GM12801 (cell line): ENCODE data around the gene SPINK4.

Experiments used
- TF ChIP-seq, protein P1 (sequence below): IDR thresholded peaks from one replicate; pipeline ENCODE4 v1.5.1; 2011; ENCODE audit warnings: control low read depth; ENCODE audit not compliant: insufficient read length; ENCODE audit errors: extremely low read depth

Gene SPINK4

DNA sequence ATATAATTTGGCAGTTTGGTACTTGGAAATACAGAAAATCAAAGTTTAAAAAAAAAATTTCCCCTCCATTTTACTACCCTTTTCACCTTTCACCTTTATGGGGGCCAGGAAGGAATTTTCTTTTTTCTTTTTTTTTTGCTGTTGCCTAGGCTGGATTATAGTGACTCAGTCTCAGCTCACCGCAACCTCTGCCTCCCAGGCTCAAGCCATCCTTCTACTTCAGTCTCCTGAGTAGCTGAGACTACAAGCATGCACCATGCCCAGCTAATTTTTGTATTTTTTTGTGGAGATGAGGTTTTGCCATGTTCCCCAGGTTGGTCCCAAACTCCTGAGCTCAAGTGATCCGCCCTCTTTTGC is 34.0 kb downstream of the SPINK4 start:
- TF ChIP-seq, protein P1, sequence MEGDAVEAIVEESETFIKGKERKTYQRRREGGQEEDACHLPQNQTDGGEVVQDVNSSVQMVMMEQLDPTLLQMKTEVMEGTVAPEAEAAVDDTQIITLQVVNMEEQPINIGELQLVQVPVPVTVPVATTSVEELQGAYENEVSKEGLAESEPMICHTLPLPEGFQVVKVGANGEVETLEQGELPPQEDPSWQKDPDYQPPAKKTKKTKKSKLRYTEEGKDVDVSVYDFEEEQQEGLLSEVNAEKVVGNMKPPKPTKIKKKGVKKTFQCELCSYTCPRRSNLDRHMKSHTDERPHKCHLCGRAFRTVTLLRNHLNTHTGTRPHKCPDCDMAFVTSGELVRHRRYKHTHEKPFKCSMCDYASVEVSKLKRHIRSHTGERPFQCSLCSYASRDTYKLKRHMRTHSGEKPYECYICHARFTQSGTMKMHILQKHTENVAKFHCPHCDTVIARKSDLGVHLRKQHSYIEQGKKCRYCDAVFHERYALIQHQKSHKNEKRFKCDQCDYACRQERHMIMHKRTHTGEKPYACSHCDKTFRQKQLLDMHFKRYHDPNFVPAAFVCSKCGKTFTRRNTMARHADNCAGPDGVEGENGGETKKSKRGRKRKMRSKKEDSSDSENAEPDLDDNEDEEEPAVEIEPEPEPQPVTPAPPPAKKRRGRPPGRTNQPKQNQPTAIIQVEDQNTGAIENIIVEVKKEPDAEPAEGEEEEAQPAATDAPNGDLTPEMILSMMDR, result no peak

DNA sequence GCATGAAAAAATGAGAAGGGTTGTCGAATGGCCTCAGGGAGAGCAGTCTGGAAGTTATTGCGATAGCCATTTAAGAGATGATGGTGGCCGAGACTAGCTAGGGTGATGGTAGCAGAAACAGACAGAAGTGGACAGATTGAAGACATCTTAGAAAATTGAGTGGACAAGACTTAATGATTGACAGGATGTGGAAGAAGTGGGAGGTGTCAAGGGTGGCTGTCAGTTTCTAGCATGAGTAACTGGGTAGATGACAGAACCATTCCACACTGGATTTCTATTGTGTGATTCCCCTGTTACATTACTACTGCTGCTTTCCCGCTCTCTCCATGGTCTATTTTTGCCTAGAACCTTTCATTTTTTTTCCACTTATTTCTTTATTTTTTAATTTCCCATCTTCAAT is 37.5 kb downstream of the SPINK4 start:
- TF ChIP-seq, protein P1, result no peak

DNA sequence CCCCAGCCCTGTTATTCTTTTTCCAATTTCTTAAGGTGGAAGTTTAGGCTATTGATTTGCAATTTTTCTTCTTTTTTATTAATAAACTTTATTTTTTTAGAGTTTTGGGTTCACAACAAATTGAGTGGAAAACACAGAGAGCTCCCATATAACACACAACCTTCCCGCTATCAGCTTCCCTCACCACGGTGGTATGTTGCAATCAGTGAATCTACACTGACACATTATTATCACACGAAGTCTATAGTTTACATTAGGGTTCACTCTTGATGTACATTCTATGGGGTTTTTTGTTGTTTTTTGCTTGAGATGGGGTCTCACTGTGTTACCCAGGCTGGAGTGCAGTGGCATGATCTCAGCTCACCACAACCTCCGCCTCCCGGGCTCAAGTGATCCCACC is 45.5 kb downstream of the SPINK4 start:
- TF ChIP-seq, protein P1, result no peak

DNA sequence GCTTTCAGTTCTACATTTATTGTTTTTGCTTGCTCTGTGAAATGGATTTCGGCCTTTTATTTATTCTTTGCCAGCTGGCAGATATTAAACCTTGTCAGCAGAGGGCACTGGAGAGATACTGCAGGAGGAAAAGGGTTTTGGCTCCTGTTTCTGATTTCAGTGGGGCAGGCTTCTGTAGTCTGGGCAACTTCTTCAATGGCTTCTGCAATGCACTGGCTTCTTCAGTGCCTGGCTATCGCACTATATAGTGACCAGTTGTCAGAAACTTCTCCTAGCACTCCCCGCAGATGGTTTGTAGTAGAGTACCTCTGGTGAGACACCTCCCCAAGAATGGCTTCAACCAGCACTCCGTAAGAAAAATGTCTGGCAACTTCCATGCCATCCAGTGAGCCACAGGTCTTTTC is 47.1 kb downstream of the SPINK4 start:
- TF ChIP-seq, protein P1, result no peak

DNA sequence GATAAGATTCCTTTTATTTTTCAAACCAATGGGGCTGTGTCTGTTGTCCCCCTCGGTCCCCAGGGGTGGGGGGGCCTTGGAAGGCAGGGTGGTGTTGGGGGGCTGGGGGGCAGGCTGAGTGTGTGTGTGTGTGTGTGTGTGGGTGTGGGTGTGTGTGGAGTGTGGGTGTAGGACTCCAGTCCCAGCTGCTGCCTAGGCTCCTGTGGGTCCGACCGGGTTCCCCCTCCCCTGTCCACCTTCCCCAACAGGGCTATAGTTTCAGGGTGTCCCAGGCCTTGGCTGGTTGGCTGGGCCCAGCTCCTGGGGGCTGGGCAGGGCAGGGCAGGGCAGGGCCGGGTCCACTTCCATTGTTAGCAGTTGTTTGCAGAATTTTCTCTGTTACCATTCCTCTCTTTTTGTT is 48.3 kb downstream of the SPINK4 start:
- TF ChIP-seq, protein P1, result no peak

DNA sequence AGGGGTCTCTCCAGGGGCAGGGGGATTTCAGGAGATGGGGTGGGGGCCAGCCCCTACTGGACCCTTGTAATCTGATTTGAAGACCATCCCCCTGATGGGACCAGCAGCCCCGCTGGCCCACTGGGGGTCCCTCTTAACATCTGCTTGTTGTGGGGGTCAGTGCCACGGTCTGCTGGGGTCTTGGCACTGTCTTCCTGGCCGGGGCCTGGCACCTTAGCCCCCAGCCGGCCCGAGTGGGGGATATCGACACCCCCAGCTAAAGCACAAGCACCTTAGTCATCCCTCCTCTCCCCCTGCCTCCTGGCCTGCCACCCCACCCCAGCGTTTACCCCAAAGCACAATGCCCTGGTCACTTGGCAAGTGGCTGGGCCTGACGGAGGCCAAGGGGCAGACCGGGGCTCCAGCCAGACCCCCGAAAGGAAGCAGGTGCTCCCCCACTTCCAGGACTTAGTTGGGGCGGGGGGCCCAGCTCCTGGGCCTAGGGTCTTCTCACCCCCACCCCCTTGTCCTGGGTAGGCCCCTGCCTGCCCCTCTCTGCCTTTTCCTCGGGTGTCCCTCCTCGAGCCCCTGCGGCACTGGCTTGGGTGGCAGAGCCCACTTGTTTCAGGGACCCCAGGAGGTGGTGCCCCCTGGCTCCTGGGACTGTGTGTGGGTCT is 49.0 kb downstream of the SPINK4 start:
- TF ChIP-seq, protein P1, result no peak

DNA sequence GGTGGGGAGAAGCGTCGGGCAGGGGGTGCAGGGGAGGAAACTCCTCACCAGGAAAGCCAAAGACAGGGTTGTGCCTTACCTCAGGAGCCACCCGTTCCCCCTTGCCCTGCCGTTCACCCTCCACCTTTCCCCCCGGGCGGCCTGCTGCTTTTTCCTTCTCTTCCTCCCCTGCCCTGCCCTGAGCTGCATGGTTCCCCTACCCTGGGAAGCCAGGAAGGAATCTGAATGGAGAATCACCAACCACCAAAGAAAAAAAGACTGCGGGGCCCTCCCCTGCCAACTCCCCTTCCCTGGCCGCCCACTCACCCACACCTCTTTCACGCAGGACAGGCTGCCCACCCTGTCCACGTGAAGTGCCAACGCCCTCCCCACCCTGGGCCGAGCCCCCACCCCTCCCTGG is 49.5 kb downstream of the SPINK4 start:
- TF ChIP-seq, protein P1, result no peak

DNA sequence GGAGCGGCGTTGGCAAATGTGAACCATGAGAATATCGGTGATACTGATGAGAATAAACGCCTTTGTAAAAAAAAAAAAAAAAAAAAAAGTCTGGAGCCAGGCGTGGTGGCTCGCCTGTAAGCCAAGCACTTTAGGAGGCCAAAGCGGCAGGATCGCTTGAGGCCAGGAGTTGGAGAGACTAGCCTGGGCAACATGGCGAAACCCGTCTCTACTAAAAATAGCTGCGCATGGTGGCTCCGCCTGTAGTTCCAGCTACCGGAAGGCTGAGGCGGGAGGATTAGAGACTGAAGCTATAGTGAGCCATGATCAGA is 49.9 kb downstream of the SPINK4 start:
- TF ChIP-seq, protein P1, result no peak
